Measurements from ENCODE around the gene MTCL1.

The MTCL1 gene

GRCh38 chr18:8730080-8730827 is 24.9 kb downstream of the MTCL1 start:
- no peak for FAIRE-seq
- TF ChIP-seq CTCF (IDR thresholded peaks at IDR 0.05; ENCODE audit: insufficient read depth, missing control alignments) = no peak

GRCh38 chr18:8732442-8733360 is 27.3 kb downstream of the MTCL1 start:
- FAIRE-seq (no peak), DNase-seq (ENCODE audit: insufficient read length, low spot score) (no peak)
- no peak for TF ChIP-seq CTCF (IDR thresholded peaks at IDR 0.05; ENCODE audit: insufficient read depth, missing control alignments)

More at GRCh38 chr18:8730080-8730827, 24.9 kb downstream of the MTCL1 start:
- DNase-seq (ENCODE audit: insufficient read length, low spot score) = no peak

GRCh38 chr18:8734496-8734895 is 29.1 kb downstream of the MTCL1 start:
- FAIRE-seq = no peak
- TF ChIP-seq CTCF (IDR thresholded peaks at IDR 0.05; ENCODE audit: insufficient read depth, missing control alignments) = no peak
- no peak for DNase-seq (ENCODE audit: insufficient read length, low spot score)

GRCh38 chr18:8735274-8735673 is 29.9 kb downstream of the MTCL1 start:
- no peak for TF ChIP-seq CTCF (IDR thresholded peaks at IDR 0.05; ENCODE audit: insufficient read depth, missing control alignments)
- FAIRE-seq = no peak
- DNase-seq (ENCODE audit: insufficient read length, low spot score) = no peak

GRCh38 chr18:8741117-8741516 is 35.8 kb downstream of the MTCL1 start:
- DNase-seq (ENCODE audit: insufficient read length, low spot score) (no peak), FAIRE-seq (no peak)
- no peak for TF ChIP-seq CTCF (IDR thresholded peaks at IDR 0.05; ENCODE audit: insufficient read depth, missing control alignments)

GRCh38 chr18:8741532-8741931 is 36.2 kb downstream of the MTCL1 start:
- no peak for FAIRE-seq

More at GRCh38 chr18:8741532-8741931, 36.2 kb downstream of the MTCL1 start:
- DNase-seq (ENCODE audit: insufficient read length, low spot score) = no peak
- TF ChIP-seq CTCF (IDR thresholded peaks at IDR 0.05; ENCODE audit: insufficient read depth, missing control alignments) = no peak
